Stimulated activated CD4-positive, alpha-beta T cell treated with anti-CD3 and anti-CD28 coated beads, TNF-alpha, amount 100 ng/mL, for 1 hour (primary cell): ENCODE measurements around the gene WDR7.
"Not testable (repeated sequence)": the region's sequence is repeated elsewhere in the genome, so short reads cannot be mapped to it uniquely, and the experiment has no call there.

Experiments
- DNase-seq, 3 donors: peaks; one replicate each; pipeline ENCODE4 v3.0.0-alpha.2; 2020; ENCODE audit warnings: low read depth in 3 of 3, low spot score in 1 of 3

WDR7 gene

GRCh38 chr18:56652802-56653201 is 1.6 kb downstream of the WDR7 start:
- DNase-seq, result no peak

GRCh38 chr18:56654280-56654679 is 3.1 kb downstream of the WDR7 start:
- DNase-seq, result not testable (repeated sequence)

- no peak for DNase-seq
Observed at GRCh38 chr18:56658261-56658660, 7.1 kb downstream of the WDR7 start.

- no peak for DNase-seq
Observed at GRCh38 chr18:56659111-56659510, 8.0 kb downstream of the WDR7 start.

GRCh38 chr18:56660655-56661054 is 9.5 kb downstream of the WDR7 start:
- no peak for DNase-seq

GRCh38 chr18:56661360-56662062 is 10.4 kb downstream of the WDR7 start:
- no peak for DNase-seq

DNA sequence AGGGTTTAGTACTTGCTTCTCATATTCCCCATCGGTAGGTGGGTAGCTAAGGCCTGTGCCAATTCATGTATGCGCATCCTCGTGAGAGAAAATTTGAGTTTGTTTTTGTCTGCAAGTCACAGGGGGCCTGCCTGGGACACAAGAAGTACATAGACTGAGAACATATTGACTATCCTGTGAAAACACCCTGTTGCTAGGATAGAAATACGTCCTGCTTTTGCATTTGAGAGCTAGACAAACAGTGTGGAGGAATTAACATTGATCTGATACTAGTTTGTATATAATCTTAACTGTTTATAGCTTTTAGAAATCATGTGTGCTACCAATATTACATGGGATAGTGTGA is 10.9 kb downstream of the WDR7 start:
- DNase-seq, result no peak

GRCh38 chr18:56662502-56662901 is 11.3 kb downstream of the WDR7 start:
- no peak for DNase-seq

DNA sequence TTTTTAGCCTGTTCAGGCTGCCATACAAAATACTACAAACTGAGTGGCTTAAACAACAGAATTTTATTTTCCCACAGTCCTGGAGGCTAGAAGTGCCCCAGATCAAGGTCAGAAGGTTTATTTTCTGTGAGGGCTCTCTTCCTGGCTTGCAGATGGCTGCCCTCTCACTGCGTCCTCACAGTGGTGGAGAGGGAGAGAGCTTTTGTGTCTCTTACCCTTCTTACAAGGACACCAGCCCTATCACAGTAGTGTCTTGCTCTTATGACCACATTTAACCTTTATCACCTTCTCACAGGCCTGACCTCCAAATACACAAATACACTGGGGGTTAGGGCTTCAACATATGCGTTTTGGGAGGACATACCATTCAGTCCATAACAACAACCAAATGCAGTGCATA is 11.7 kb downstream of the WDR7 start:
- no peak for DNase-seq

DNA sequence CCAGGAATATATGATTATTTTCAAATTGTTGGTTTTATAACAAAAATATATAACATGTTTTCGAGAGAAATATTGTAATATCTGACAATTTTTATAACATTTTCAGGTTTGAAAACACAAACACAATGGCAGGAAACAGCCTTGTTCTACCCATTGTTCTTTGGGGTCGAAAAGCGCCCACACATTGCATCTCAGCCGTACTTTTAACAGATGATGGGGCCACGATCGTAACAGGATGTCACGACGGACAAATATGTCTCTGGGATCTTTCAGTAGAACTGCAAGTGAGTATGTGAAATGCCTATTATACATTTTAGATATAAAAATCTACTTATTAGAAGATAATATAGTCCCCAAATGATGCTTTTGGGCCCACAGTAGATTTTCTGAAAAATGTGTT is 21.2 kb downstream of the WDR7 start:
- DNase-seq, result no peak

DNA sequence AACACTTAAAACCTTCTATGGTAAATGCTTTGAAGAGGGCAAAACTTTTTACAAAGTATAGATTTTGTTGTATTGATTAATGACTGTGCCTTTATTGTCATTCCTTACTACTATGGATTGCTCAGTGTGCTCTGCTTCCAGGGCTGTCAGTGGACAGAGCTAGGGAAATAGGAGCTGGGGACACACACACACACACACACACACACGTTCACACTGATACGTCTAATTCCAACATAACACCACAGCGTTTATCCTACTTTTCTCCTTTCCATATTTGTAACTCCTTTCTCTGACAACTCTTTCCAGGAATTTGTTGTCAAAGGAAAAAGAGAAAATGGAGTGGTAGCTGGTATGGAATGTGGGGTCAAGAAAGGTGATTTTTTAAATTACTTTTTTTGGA is 21.8 kb downstream of the WDR7 start:
- no peak for DNase-seq

- no peak for DNase-seq
Observed at GRCh38 chr18:56676639-56677038, 25.5 kb downstream of the WDR7 start.

- DNase-seq, result no peak
Observed at GRCh38 chr18:56678836-56679565, 27.8 kb downstream of the WDR7 start.

GRCh38 chr18:56684277-56684676 is 33.1 kb downstream of the WDR7 start:
- DNase-seq, result no peak

DNA sequence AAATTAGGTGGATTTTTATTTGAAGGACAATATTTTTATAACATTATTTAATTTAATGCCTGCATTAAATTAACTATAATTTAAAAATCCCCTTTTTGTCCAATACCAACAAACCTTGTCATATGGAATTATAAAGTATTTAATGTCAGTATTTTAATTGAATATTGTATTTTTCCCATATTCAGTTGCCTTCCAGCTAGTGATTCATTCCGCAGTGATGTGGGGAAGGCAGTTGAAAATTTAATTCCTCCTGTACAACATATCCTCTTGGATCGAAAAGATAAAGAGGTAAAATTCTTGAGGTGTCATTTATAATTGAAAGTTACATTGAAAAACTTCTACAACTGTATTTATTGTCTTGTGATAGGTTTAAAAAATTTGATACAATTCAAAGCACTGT is 40.4 kb downstream of the WDR7 start:
- no peak for DNase-seq

DNA sequence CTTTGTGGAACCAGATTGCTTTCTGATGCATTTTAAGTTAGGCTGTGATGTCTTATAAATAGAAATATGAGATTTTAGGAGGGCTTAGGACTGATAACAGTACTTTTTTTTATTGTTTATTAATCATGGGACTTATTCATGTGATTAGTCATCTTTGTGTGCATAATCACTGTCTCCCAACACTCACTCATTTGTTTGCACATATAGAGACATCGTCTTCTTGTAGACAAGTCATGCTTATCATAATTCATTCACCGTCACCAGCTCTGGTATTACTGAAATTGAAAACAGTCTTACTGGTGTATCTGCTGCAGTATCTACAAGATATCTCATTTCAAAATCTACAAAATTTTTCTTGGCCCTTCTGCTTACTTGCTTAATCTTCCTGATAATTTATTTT is 45.8 kb downstream of the WDR7 start:
- no peak for DNase-seq

DNA sequence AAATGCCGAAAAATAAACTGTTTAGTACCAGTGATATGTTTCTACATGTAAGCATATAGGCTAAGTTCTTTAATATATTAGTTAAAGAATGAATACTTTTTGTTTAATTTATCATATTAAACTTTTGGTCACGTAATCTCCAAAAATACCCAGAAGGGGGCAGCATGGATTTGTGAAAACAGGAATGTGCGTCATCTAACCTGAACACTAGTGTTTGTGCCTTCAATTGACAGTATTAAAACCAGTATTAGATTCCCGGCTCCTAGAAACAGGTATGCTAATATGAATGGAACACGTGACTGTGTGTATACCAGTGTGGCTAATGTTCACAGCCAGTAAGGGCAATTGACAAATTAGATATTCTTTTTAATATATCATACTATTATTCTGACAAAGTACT is 51.8 kb downstream of the WDR7 start:
- DNase-seq, result no peak

DNA sequence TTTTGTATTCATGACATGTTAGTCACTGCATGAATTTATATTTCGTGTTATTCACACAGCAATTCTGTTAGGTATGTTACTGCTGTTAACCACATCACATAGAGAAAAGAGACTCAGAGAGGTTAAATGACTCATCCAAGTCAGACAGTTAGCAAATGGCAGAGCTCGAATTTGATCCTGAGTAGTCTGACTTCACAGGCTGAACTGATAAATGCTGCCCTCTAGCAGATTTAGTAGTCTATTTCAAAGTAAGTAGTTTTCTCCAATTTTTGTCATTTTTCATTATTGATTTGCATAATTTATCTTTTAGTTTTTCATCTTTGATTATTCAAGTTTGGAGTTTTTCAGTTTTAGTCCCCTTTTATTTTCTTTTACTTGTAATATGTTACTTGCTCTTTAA is 58.3 kb downstream of the WDR7 start:
- DNase-seq, result peak in 2 of 3 donors; percentile 2 to 14

GRCh38 chr18:56711708-56712445 is 60.7 kb downstream of the WDR7 start:
- no peak for DNase-seq

GRCh38 chr18:56712761-56713160 is 61.6 kb downstream of the WDR7 start:
- DNase-seq, result no peak

DNA sequence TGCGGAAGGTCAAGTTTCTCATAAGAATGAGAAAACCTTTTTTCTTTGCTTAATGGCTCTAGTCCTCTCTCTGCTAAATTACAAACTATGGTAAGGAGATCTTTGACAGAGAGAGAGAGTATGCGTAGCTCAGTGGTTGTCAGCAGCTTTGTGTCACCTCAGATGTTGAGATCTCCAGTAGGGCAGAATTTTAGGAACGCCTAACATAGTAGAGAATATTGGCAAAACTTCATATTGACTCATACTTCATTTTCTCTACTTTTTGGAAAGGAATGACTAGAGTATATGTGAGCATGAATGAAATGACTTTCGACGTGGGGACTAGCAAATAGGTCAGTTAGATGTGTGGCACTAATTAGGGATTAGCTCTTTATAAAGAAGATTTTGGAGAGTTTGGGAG is 64.0 kb downstream of the WDR7 start:
- no peak for DNase-seq

- no peak for DNase-seq
Observed at GRCh38 chr18:56716692-56717146, 65.6 kb downstream of the WDR7 start.
